ENCODE data around the gene CUL1. TPM values are rescaled to one million over a fixed set of nuclear protein-coding genes. Genes with fewer than 3 reads are reported as not detected.

The CUL1 gene
- total and polyA plus RNA-seq, 4 donors = 22.9 to 56.5 (median 32.8) TPM

DNA sequence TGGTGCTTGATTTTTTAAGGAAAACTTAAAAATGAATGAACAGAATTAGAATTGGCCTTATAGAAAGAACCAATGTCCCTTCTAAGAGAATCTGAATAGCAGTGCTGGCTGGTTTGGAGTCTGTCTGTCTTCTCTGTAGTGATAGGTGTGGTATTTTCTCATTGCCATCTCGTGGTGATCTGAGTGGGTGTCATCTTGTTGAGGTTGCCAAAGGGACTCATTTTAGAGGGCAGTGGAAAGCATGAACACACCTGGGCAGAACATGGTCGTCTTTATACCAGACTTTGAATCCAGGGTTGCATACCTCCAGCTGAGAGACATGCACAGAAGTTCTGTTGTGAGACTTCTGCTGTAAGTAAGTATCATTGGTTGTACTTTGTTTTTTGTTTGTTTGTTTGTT, 15.8 kb downstream of the CUL1 start:
- no peaks in the 10 kb centered on the region for H3K9me3 ChIP-seq (ENCODE audit: control insufficient read depth in 4 of 4, insufficient read depth in 3 of 4, low read length in 3 of 4)
- peaks cover 0 to 28% (median 3%) of the 10 kb centered on the region in 5 donors for H3K4me1 ChIP-seq (ENCODE audit: control insufficient read depth in 5 of 5, insufficient read depth in 5 of 5, low read length in 5 of 5)
- H3K27ac ChIP-seq (ENCODE audit: low read depth in 1 of 2, low read length in 1 of 2) = no peak overlapping the region
- no peaks in the 10 kb centered on the region for H3K36me3 ChIP-seq (ENCODE audit: control insufficient read depth in 4 of 4, insufficient read depth in 4 of 4, low read length in 4 of 4)
- no peak overlapping the region for H3K4me3 ChIP-seq
- DNase-seq = no peak
- no peak for ATAC-seq (ENCODE audit: insufficient read depth, low FRiP score)
- TF ChIP-seq, protein P1, sequence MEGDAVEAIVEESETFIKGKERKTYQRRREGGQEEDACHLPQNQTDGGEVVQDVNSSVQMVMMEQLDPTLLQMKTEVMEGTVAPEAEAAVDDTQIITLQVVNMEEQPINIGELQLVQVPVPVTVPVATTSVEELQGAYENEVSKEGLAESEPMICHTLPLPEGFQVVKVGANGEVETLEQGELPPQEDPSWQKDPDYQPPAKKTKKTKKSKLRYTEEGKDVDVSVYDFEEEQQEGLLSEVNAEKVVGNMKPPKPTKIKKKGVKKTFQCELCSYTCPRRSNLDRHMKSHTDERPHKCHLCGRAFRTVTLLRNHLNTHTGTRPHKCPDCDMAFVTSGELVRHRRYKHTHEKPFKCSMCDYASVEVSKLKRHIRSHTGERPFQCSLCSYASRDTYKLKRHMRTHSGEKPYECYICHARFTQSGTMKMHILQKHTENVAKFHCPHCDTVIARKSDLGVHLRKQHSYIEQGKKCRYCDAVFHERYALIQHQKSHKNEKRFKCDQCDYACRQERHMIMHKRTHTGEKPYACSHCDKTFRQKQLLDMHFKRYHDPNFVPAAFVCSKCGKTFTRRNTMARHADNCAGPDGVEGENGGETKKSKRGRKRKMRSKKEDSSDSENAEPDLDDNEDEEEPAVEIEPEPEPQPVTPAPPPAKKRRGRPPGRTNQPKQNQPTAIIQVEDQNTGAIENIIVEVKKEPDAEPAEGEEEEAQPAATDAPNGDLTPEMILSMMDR (IDR thresholded peaks at IDR 0.05; ENCODE audit: control extremely low read depth, extremely low read depth) = no peak
- 82 to 84% methylated on average over 2 of the region's 2 CpGs for WGBS, 2 donors
- H3K27me3 ChIP-seq (ENCODE audit: control insufficient read depth in 3 of 3, insufficient read depth in 3 of 3, low read length in 2 of 3) = no peaks in the 10 kb centered on the region
- no peak overlapping the region for H3K9ac ChIP-seq (ENCODE audit: insufficient read depth in 1 of 2, low read length in 2 of 2)

DNA sequence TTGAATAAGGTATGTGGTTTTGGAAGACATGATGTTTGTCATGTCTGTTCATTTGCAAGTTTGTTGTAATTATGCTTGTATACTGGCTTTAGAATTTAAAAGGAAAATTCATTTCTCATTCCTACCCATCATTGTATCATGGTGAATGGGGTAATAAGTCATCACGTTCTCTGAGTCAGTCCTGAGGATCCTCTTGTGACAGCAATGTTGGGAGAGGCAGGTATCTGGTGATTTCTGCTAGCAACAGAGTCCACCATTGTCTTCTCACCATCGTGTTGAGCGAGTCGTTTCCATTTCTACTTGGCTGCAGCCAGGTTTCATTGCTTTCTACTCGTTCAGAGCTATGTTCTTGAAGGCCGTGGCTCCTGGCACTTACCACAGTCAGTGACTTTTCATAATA, 16.3 kb downstream of the CUL1 start:
- 91 to 92% methylated on average over 6 of the region's 6 CpGs for WGBS, 2 donors
- no peak overlapping the region for H3K9ac ChIP-seq (ENCODE audit: insufficient read depth in 1 of 2, low read length in 2 of 2)
- no peaks in the 10 kb centered on the region for H3K27me3 ChIP-seq (ENCODE audit: control insufficient read depth in 3 of 3, insufficient read depth in 3 of 3, low read length in 2 of 3)
- TF ChIP-seq, protein P1 (IDR thresholded peaks at IDR 0.05; ENCODE audit: control extremely low read depth, extremely low read depth) = no peak
- H3K36me3 ChIP-seq (ENCODE audit: control insufficient read depth in 4 of 4, insufficient read depth in 4 of 4, low read length in 4 of 4) = no peaks in the 10 kb centered on the region
- no peak overlapping the region for H3K4me3 ChIP-seq
- DNase-seq = no peak
- no peaks in the 10 kb centered on the region for H3K9me3 ChIP-seq (ENCODE audit: control insufficient read depth in 4 of 4, insufficient read depth in 3 of 4, low read length in 3 of 4)
- peaks cover 0 to 33% (median 3%) of the 10 kb centered on the region in 5 donors for H3K4me1 ChIP-seq (ENCODE audit: control insufficient read depth in 5 of 5, insufficient read depth in 5 of 5, low read length in 5 of 5)
- no peak for ATAC-seq (ENCODE audit: insufficient read depth, low FRiP score)
- no peak overlapping the region for H3K27ac ChIP-seq (ENCODE audit: low read depth in 1 of 2, low read length in 1 of 2)

DNA sequence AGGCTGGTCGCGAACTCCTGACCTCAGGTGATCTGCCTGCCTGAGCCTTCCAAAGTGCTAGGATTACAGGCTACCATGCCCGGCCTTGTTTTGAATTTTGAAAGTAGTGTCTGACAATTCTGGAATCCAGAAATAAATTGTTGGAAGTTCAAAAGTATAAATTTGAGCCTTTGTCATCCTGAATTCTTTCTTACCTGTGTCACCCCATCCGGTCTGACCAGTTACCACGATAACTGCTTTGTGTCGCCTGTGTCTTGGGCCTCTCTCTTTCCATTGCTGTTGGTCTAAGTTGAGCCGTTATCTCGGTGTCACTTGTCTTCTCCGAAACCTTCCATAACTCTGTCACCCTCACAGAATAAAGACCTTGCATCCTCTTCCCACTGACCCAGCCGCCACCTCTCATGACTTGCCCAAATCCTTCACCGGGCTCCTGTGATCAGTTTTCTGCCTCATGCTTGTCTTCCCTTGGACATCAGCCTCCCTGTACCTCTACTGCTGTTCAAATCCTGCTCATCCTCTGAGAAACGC, 18.6 kb downstream of the CUL1 start:
- no peak overlapping the region for H3K9ac ChIP-seq (ENCODE audit: insufficient read depth in 1 of 2, low read length in 2 of 2)
- no peaks in the 10 kb centered on the region for H3K27me3 ChIP-seq (ENCODE audit: control insufficient read depth in 3 of 3, insufficient read depth in 3 of 3, low read length in 2 of 3)
- H3K27ac ChIP-seq (ENCODE audit: low read depth in 1 of 2, low read length in 1 of 2) = no peak overlapping the region
- WGBS, 2 donors = 96 to 97% methylated on average over 12 of the region's 12 CpGs
- DNase-seq (no peak), ATAC-seq (ENCODE audit: insufficient read depth, low FRiP score) (no peak)
- TF ChIP-seq, protein P1 (IDR thresholded peaks at IDR 0.05; ENCODE audit: control extremely low read depth, extremely low read depth) = no peak
- H3K4me3 ChIP-seq = no peak overlapping the region
- no peaks in the 10 kb centered on the region for H3K9me3 ChIP-seq (ENCODE audit: control insufficient read depth in 4 of 4, insufficient read depth in 3 of 4, low read length in 3 of 4)
- H3K4me1 ChIP-seq (ENCODE audit: control insufficient read depth in 5 of 5, insufficient read depth in 5 of 5, low read length in 5 of 5) = peaks cover 0 to 41% (median 4%) of the 10 kb centered on the region in 5 donors
- H3K36me3 ChIP-seq (ENCODE audit: control insufficient read depth in 4 of 4, insufficient read depth in 4 of 4, low read length in 4 of 4) = no peaks in the 10 kb centered on the region

DNA sequence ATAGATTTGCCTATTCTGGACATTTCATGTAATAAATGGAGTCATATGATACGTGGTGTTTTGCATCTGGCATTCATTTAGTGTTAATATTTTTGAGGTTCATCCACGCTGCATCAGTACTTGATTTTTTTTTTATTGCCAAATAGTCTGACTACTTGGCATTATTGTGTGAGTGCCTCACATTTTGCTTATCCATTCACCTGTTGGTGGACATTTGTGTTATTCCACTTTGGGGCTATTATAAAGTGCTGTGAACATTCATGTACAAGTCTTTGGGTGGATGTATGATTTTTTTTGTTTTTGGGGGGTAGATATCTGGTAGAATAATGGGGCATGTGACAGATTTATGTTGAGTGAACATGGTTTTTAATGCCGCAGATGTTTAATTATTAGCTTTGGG, 19.7 kb downstream of the CUL1 start:
- no peak for ATAC-seq (ENCODE audit: insufficient read depth, low FRiP score)
- Histone ChIP-seq H3K9ac (ENCODE audit: insufficient read depth in 1 of 2, low read length in 2 of 2) (no peak overlapping the region), H3K4me3 (no peak overlapping the region), H3K9me3 (ENCODE audit: control insufficient read depth in 4 of 4, insufficient read depth in 3 of 4, low read length in 3 of 4) (no peaks in the 10 kb centered on the region), H3K27ac (ENCODE audit: low read depth in 1 of 2, low read length in 1 of 2) (no peak overlapping the region), H3K4me1 (ENCODE audit: control insufficient read depth in 5 of 5, insufficient read depth in 5 of 5, low read length in 5 of 5) (peaks cover 0 to 47% (median 4%) of the 10 kb centered on the region in 5 donors), H3K36me3 (ENCODE audit: control insufficient read depth in 4 of 4, insufficient read depth in 4 of 4, low read length in 4 of 4) (no peaks in the 10 kb centered on the region), H3K27me3 (ENCODE audit: control insufficient read depth in 3 of 3, insufficient read depth in 3 of 3, low read length in 2 of 3) (no peaks in the 10 kb centered on the region)
- TF ChIP-seq, protein P1 (IDR thresholded peaks at IDR 0.05; ENCODE audit: control extremely low read depth, extremely low read depth) = no peak
- DNase-seq = no peak
- 92 to 95% methylated on average over 3 of the region's 3 CpGs for WGBS, 2 donors
